H1 (cell line): ENCODE measurements around the gene NPR2. TPM values are rescaled to one million over a fixed set of nuclear protein-coding genes. Genes with fewer than 3 reads are reported as not detected.

ENCODE experiments used
- BCL11A ChIP-seq, 2 experiments: IDR thresholded peaks; one replicate each; pipeline ENCODE4 v1.6.1; 2011; ENCODE audit warnings: low read depth in 2 of 2, low read length in 2 of 2, mild to moderate bottlenecking in 2 of 2
- BRCA1 ChIP-seq: IDR thresholded peaks from 2 replicates; pipeline ENCODE4 v1.6.1; 2012; ENCODE audit warnings: low read depth, low read length, improper control_type of control experiment
- CREB1 ChIP-seq: IDR thresholded peaks from 2 replicates; pipeline ENCODE4 v1.6.1; 2012; ENCODE audit warnings: inconsistent platforms
- JUND ChIP-seq: IDR thresholded peaks from 2 replicates; pipeline ENCODE4 v1.6.1; 2011; ENCODE audit warnings: mild to moderate bottlenecking, improper control_type of control experiment, low read length
- MAFK ChIP-seq: IDR thresholded peaks from 2 replicates; pipeline ENCODE4 v1.6.1; 2012; ENCODE audit warnings: low read depth, mild to moderate bottlenecking, improper control_type of control experiment, low read length
- RAD21 ChIP-seq, 2 experiments: IDR thresholded peaks in 1 of 2; conservative IDR thresholded peaks in 1 of 2; 2 replicates each; pipeline ENCODE4 v1.6.1; 2011; ENCODE audit warnings: low read depth in 2 of 2, low read length in 2 of 2, improper control_type of control experiment in 1 of 2, inconsistent platforms in 1 of 2, mild to moderate bottlenecking in 1 of 2, moderate library complexity in 1 of 2
- SUZ12 ChIP-seq: fragments of 200-600 bp; sonication (generic); IDR thresholded peaks from 2 replicates; pipeline ENCODE4 v1.6.1; 2012; ENCODE audit warnings: mild to moderate bottlenecking, inconsistent platforms, low read length, moderate library complexity, mixed read lengths
- TAF1 ChIP-seq: IDR thresholded peaks from 2 replicates; pipeline ENCODE4 v1.6.1; 2011; ENCODE audit warnings: mild to moderate bottlenecking, low read depth, low read length
- TAF7 ChIP-seq: optimal IDR thresholded peaks from 2 replicates; pipeline ENCODE3; 2011; ENCODE audit warnings: low read depth, mild to moderate bottlenecking, inconsistent platforms, low read length, moderate library complexity, borderline replicate concordance
- TBP ChIP-seq: IDR thresholded peaks from 2 replicates; pipeline ENCODE4 v1.6.1; 2011; ENCODE audit warnings: low read depth, low read length, improper control_type of control experiment
- polyA plus RNA-seq, 7 experiments: library from polyadenylated mRNA; depleted of rRNA in 3 of 7; stranded (reverse) in 5 of 7; unstranded in 2 of 7; fragments of >200 nt in 5 of 7; fragments of 200-250 nt in 2 of 7; gene quantifications; 1 replicate in 5 of 7; 2 replicates in 1 of 7; 4 replicates in 1 of 7; pipeline versions ENCODE4 v1.2.1 to v1.2.3, GENCODE V29; 2011 to 2013; ENCODE audit warnings: missing spikeins in 2 of 7, mixed read lengths in 2 of 7
- total RNA-seq: library from RNA; stranded (reverse); fragmentation: NEBNext Ultra II Directional; extraction: Animal tissue kit (Norgen Biotek cat#: 25700); gene quantifications from 2 replicates; pipeline ENCODE4 v1.2.1, GENCODE V29; 2021
- TF ChIP-seq, protein P1 (sequence below): fragments of 300-600 bp; sonication (generic); IDR thresholded peaks from 2 replicates; pipeline ENCODE4 v1.7.1; 2012; ENCODE audit warnings: low read length, moderate library complexity, mild to moderate bottlenecking, inconsistent platforms; ENCODE audit not compliant: insufficient replicate concordance
- TF ChIP-seq, protein P2 (sequence below): IDR thresholded peaks from 2 replicates; pipeline ENCODE4 v1.6.1; 2012; ENCODE audit warnings: inconsistent platforms

The NPR2 gene
- total and polyA plus RNA-seq, 2 of the 8 experiments (the other 6 are each of a cell fraction or from before 2014, with no cell fraction given): 11.0 to 17.0 TPM

GRCh38 chr9:35856206-35856605, 64.8 kb downstream of the NPR2 start (continued):
- TF ChIP-seq, protein P1, sequence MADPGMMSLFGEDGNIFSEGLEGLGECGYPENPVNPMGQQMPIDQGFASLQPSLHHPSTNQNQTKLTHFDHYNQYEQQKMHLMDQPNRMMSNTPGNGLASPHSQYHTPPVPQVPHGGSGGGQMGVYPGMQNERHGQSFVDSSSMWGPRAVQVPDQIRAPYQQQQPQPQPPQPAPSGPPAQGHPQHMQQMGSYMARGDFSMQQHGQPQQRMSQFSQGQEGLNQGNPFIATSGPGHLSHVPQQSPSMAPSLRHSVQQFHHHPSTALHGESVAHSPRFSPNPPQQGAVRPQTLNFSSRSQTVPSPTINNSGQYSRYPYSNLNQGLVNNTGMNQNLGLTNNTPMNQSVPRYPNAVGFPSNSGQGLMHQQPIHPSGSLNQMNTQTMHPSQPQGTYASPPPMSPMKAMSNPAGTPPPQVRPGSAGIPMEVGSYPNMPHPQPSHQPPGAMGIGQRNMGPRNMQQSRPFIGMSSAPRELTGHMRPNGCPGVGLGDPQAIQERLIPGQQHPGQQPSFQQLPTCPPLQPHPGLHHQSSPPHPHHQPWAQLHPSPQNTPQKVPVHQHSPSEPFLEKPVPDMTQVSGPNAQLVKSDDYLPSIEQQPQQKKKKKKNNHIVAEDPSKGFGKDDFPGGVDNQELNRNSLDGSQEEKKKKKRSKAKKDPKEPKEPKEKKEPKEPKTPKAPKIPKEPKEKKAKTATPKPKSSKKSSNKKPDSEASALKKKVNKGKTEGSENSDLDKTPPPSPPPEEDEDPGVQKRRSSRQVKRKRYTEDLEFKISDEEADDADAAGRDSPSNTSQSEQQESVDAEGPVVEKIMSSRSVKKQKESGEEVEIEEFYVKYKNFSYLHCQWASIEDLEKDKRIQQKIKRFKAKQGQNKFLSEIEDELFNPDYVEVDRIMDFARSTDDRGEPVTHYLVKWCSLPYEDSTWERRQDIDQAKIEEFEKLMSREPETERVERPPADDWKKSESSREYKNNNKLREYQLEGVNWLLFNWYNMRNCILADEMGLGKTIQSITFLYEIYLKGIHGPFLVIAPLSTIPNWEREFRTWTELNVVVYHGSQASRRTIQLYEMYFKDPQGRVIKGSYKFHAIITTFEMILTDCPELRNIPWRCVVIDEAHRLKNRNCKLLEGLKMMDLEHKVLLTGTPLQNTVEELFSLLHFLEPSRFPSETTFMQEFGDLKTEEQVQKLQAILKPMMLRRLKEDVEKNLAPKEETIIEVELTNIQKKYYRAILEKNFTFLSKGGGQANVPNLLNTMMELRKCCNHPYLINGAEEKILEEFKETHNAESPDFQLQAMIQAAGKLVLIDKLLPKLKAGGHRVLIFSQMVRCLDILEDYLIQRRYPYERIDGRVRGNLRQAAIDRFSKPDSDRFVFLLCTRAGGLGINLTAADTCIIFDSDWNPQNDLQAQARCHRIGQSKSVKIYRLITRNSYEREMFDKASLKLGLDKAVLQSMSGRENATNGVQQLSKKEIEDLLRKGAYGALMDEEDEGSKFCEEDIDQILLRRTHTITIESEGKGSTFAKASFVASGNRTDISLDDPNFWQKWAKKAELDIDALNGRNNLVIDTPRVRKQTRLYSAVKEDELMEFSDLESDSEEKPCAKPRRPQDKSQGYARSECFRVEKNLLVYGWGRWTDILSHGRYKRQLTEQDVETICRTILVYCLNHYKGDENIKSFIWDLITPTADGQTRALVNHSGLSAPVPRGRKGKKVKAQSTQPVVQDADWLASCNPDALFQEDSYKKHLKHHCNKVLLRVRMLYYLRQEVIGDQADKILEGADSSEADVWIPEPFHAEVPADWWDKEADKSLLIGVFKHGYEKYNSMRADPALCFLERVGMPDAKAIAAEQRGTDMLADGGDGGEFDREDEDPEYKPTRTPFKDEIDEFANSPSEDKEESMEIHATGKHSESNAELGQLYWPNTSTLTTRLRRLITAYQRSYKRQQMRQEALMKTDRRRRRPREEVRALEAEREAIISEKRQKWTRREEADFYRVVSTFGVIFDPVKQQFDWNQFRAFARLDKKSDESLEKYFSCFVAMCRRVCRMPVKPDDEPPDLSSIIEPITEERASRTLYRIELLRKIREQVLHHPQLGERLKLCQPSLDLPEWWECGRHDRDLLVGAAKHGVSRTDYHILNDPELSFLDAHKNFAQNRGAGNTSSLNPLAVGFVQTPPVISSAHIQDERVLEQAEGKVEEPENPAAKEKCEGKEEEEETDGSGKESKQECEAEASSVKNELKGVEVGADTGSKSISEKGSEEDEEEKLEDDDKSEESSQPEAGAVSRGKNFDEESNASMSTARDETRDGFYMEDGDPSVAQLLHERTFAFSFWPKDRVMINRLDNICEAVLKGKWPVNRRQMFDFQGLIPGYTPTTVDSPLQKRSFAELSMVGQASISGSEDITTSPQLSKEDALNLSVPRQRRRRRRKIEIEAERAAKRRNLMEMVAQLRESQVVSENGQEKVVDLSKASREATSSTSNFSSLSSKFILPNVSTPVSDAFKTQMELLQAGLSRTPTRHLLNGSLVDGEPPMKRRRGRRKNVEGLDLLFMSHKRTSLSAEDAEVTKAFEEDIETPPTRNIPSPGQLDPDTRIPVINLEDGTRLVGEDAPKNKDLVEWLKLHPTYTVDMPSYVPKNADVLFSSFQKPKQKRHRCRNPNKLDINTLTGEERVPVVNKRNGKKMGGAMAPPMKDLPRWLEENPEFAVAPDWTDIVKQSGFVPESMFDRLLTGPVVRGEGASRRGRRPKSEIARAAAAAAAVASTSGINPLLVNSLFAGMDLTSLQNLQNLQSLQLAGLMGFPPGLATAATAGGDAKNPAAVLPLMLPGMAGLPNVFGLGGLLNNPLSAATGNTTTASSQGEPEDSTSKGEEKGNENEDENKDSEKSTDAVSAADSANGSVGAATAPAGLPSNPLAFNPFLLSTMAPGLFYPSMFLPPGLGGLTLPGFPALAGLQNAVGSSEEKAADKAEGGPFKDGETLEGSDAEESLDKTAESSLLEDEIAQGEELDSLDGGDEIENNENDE: no peak
- TF ChIP-seq CREB1 (no peak), TBP (no peak), TAF7 (no peak), MAFK (no peak), RAD21 (IDR thresholded peaks at IDR 0.05 in 1 of 2, conservative IDR thresholded peaks at IDR 0.05 in 1 of 2; ENCODE audit: low read depth in 2 of 2, low read length in 2 of 2) (no peak), BRCA1 (no peak), TAF1 (no peak), SUZ12 (no peak), BCL11A (IDR thresholded peaks at IDR 0.05; ENCODE audit: low read depth in 2 of 2, low read length in 2 of 2) (no peak), JUND (no peak)
- TF ChIP-seq, protein P2, sequence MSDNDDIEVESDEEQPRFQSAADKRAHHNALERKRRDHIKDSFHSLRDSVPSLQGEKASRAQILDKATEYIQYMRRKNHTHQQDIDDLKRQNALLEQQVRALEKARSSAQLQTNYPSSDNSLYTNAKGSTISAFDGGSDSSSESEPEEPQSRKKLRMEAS: no peak
